ENCODE data around the gene CYS1. TPM values are rescaled to one million over a fixed set of nuclear protein-coding genes. Genes with fewer than 3 reads are reported as not detected.
"Not testable (repeated sequence)": the region's sequence is repeated elsewhere in the genome, so short reads cannot be mapped to it uniquely, and the experiment has no call there.

The CYS1 gene
- total and polyA plus RNA-seq, 2 of the 13 experiments (the other 11 are each of a cell fraction or from before 2014, with no cell fraction given), result 0.04 TPM; not detected in 1

DNA sequence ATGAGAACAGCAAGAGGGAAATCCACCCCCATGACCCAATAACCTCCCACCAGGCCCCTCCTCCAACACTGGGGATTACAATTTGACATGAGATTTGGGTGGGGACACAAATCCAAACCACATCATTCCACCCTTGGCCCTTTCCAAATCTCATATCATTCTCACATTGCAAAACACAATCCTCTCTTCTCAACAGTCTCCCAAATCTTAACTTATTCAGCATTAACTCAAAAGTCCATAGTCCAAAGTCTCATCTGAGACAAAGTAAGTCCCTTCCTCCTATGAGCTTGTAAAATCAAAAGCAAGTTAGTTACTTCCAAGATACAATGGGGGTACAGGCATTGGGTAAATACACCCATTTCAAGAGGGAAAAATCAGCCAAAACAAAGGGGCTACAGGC, 24.7 kb upstream of the CYS1 start:
- H4K20me1 ChIP-seq (ENCODE audit: insufficient read depth, low read length); FAIRE-seq; H3K27ac ChIP-seq (ENCODE audit: extremely low read length, insufficient read depth, low read length); H2AFZ ChIP-seq (ENCODE audit: low read length); in situ Hi-C loops (cut with HindIII; ENCODE audit: extremely low pct_ligation_motif_present, low pct_unique_long_range_greater_than_20kb); H3K36me3 ChIP-seq (replicated peaks in 1 of 2; ENCODE audit: control insufficient read depth in 1 of 2, insufficient read depth in 2 of 2, low read length in 2 of 2); ATAC-seq; H3K79me2 ChIP-seq (ENCODE audit: insufficient read depth, low read length); H3K27me3 ChIP-seq (ENCODE audit: control insufficient read depth in 1 of 2, insufficient read depth in 2 of 2, low read length in 2 of 2); H3K9ac ChIP-seq (ENCODE audit: insufficient read depth, low read depth, low read length); H3K4me3 ChIP-seq (replicated peaks in 1 of 3; ENCODE audit: insufficient read depth in 1 of 3, low read depth in 2 of 3, low read length in 3 of 3); DNase-seq (ENCODE audit: low spot score); H3K9me3 ChIP-seq (ENCODE audit: low read length); CTCF ChIA-PET (ENCODE audit: low intra/inter-chr PET ratio, low total read pairs); H3K4me2 ChIP-seq (ENCODE audit: low read depth, low read length); BruUV-seq (replicated peaks); intact Hi-C loops (cut with micrococcal nuclease; ENCODE audit: unreplicated experiment); POLR2A ChIA-PET: not testable (repeated sequence)
- H3K4me1 ChIP-seq (ENCODE audit: insufficient read depth, low read length), result peaks cover 18% of the 10 kb centered on the region
- TF ChIP-seq HNF4A (CRISPR knock-in tag; IDR thresholded peaks at IDR 0.05), result peak; percentile 40; the same call in 1 of the 2 replicates

DNA sequence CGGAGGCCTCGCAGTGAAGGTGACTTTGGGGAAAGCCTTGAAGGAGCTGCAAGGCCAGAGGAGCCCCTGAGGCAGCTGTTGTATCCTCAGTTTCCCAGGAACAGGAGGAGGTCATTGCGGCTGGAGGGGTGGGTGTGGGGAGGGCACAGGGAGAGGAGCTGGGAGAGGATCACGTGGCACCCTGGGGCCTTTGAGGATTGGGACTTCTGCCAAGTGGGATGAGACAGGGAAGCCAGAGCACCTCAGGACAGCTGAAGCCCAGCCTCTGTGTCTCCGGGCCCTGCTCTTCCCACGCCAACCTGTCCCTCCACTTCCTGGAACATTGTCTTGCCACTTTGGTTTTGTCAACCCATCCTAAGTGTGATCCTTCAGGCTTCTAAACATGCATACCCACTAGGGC, 23.0 kb upstream of the CYS1 start:
- no peak for FAIRE-seq
- in situ Hi-C loops (cut with HindIII; ENCODE audit: extremely low pct_ligation_motif_present, low pct_unique_long_range_greater_than_20kb), result no loop called here
- ChIA-PET CTCF (ENCODE audit: low intra/inter-chr PET ratio, low total read pairs) (no interaction called here), POLR2A (no interaction called here)
- BruUV-seq (replicated peaks), result no TSS peak
- Histone ChIP-seq H3K27me3 (ENCODE audit: control insufficient read depth in 1 of 2, insufficient read depth in 2 of 2, low read length in 2 of 2) (no peaks in the 10 kb centered on the region; a peak in 2 of 5 replicates), H3K9ac (ENCODE audit: insufficient read depth, low read depth, low read length) (no peak overlapping the region), H3K4me3 (replicated peaks in 1 of 3; ENCODE audit: insufficient read depth in 1 of 3, low read depth in 2 of 3, low read length in 3 of 3) (no peak overlapping the region), H3K27ac (ENCODE audit: extremely low read length, insufficient read depth, low read length) (no peak overlapping the region), H3K4me2 (ENCODE audit: low read depth, low read length) (no peak overlapping the region), H3K9me3 (ENCODE audit: low read length) (no peaks in the 10 kb centered on the region), H2AFZ (ENCODE audit: low read length) (no peak overlapping the region), H4K20me1 (ENCODE audit: insufficient read depth, low read length) (no peaks in the 10 kb centered on the region), H3K4me1 (ENCODE audit: insufficient read depth, low read length) (peaks cover 18% of the 10 kb centered on the region), H3K36me3 (replicated peaks in 1 of 2; ENCODE audit: control insufficient read depth in 1 of 2, insufficient read depth in 2 of 2, low read length in 2 of 2) (no peaks in the 10 kb centered on the region), H3K79me2 (ENCODE audit: insufficient read depth, low read length) (no peaks in the 10 kb centered on the region)
- ATAC-seq, result no peak
- WGBS (ENCODE audit: low lambda C conversion rate), result 78% methylated on average over 6 of the region's 6 CpGs
- DNase-seq (ENCODE audit: low spot score), result no peak
- TF ChIP-seq ZNF501 (CRISPR knock-in tag; IDR thresholded peaks at IDR 0.05), result no peak
- intact Hi-C loops (cut with micrococcal nuclease; ENCODE audit: unreplicated experiment), result no loop called here

DNA sequence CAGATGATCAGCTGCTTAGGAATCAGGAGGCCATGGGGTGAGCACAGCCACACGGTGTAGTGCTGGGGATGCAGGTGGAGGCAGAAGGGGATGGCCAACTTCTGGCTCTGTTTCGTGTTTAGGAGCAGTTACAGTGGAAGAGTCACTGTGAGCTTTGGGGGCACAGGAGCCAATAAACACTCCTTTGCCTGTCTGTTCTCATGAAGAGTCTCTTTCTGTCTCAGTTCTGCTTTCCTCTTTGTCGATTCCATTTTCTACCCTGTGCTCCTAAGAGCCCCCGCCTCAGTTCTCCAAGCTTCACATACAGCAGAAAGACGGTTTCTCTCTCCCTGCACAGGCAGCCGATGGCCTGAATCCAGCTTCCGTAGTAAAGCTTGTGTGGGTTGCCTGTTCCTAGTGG, 21.3 kb upstream of the CYS1 start:
- Histone ChIP-seq H3K27me3 (ENCODE audit: control insufficient read depth in 1 of 2, insufficient read depth in 2 of 2, low read length in 2 of 2) (peaks cover 0 to 4% of the 10 kb centered on the region in 2 experiments; a peak in 3 of 5 replicates), H3K27ac (ENCODE audit: extremely low read length, insufficient read depth, low read length) (no peak overlapping the region), H3K9ac (ENCODE audit: insufficient read depth, low read depth, low read length) (no peak overlapping the region), H2AFZ (ENCODE audit: low read length) (no peak overlapping the region), H3K4me3 (replicated peaks in 1 of 3; ENCODE audit: insufficient read depth in 1 of 3, low read depth in 2 of 3, low read length in 3 of 3) (no peak overlapping the region), H3K4me2 (ENCODE audit: low read depth, low read length) (no peak overlapping the region), H3K36me3 (replicated peaks in 1 of 2; ENCODE audit: control insufficient read depth in 1 of 2, insufficient read depth in 2 of 2, low read length in 2 of 2) (no peaks in the 10 kb centered on the region), H3K9me3 (ENCODE audit: low read length) (no peaks in the 10 kb centered on the region), H3K79me2 (ENCODE audit: insufficient read depth, low read length) (no peaks in the 10 kb centered on the region), H3K4me1 (ENCODE audit: insufficient read depth, low read length) (peaks cover 12% of the 10 kb centered on the region), H4K20me1 (ENCODE audit: insufficient read depth, low read length) (no peaks in the 10 kb centered on the region)
- in situ Hi-C loops (cut with HindIII; ENCODE audit: extremely low pct_ligation_motif_present, low pct_unique_long_range_greater_than_20kb) (no loop called here), intact Hi-C loops (cut with micrococcal nuclease; ENCODE audit: unreplicated experiment) (no loop called here)
- WGBS (ENCODE audit: low lambda C conversion rate), result 38% methylated on average over 7 of the region's 7 CpGs
- ATAC-seq (no peak), DNase-seq (ENCODE audit: low spot score) (no peak), FAIRE-seq (no peak)
- CTCF ChIA-PET (ENCODE audit: low intra/inter-chr PET ratio, low total read pairs), result no interaction called here
- BruUV-seq (replicated peaks), result no TSS peak
- POLR2A ChIA-PET, result no interaction called here
- TF ChIP-seq, protein P1, sequence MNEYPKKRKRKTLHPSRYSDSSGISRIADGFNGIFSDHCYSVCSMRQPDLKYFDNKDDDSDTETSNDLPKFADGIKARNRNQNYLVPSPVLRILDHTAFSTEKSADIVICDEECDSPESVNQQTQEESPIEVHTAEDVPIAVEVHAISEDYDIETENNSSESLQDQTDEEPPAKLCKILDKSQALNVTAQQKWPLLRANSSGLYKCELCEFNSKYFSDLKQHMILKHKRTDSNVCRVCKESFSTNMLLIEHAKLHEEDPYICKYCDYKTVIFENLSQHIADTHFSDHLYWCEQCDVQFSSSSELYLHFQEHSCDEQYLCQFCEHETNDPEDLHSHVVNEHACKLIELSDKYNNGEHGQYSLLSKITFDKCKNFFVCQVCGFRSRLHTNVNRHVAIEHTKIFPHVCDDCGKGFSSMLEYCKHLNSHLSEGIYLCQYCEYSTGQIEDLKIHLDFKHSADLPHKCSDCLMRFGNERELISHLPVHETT (CRISPR knock-in tag; conservative IDR thresholded peaks at IDR 0.05), result no peak
- TF ChIP-seq ZNF616 (CRISPR knock-in tag; IDR thresholded peaks at IDR 0.05; ENCODE audit: low read depth) (no peak), RXRB (CRISPR knock-in tag; IDR thresholded peaks at IDR 0.05; ENCODE audit: borderline replicate concordance) (no peak), KDM5B (CRISPR knock-in tag; IDR thresholded peaks at IDR 0.05; ENCODE audit: borderline replicate concordance) (no peak), ZNF644 (CRISPR knock-in tag; IDR thresholded peaks at IDR 0.05; ENCODE audit: low read depth) (no peak), FOXO1 (CRISPR knock-in tag; IDR thresholded peaks at IDR 0.05) (no peak), ARID2 (CRISPR knock-in tag; IDR thresholded peaks at IDR 0.05; ENCODE audit: borderline replicate concordance) (no peak)
- TF ChIP-seq, protein P2, sequence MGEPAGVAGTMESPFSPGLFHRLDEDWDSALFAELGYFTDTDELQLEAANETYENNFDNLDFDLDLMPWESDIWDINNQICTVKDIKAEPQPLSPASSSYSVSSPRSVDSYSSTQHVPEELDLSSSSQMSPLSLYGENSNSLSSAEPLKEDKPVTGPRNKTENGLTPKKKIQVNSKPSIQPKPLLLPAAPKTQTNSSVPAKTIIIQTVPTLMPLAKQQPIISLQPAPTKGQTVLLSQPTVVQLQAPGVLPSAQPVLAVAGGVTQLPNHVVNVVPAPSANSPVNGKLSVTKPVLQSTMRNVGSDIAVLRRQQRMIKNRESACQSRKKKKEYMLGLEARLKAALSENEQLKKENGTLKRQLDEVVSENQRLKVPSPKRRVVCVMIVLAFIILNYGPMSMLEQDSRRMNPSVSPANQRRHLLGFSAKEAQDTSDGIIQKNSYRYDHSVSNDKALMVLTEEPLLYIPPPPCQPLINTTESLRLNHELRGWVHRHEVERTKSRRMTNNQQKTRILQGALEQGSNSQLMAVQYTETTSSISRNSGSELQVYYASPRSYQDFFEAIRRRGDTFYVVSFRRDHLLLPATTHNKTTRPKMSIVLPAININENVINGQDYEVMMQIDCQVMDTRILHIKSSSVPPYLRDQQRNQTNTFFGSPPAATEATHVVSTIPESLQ (CRISPR knock-in tag; conservative IDR thresholded peaks at IDR 0.05), result no peak

Measured in HepG2 (cell line).